Liver (tissue), 9 donors: ENCODE measurements around the gene SPARC. TPM values are rescaled to one million over a fixed set of nuclear protein-coding genes. Genes with fewer than 3 reads are reported as not detected.

Experiments
- DNase-seq: peaks from one replicate; pipeline ENCODE4 v3.0.0-alpha.2; 2017; ENCODE audit warnings: low spot score
- H3K27ac ChIP-seq, 2 donors: one replicate each; pipeline ENCODE4 v1.7.0; 2013; ENCODE audit warnings: inconsistent platforms in 2 of 2, low read length in 2 of 2, control low read depth in 1 of 2, low read depth in 1 of 2, mild to moderate bottlenecking in 1 of 2
- H3K27me3 ChIP-seq, 4 donors: one replicate each; pipeline versions ENCODE4 v1.6.1 to v1.7.0; 2013; ENCODE audit warnings: low read length in 3 of 4, inconsistent platforms in 1 of 4, mild to moderate bottlenecking in 1 of 4, moderate library complexity in 1 of 4; ENCODE audit not compliant: control insufficient read depth in 4 of 4, insufficient read depth in 4 of 4
- H3K36me3 ChIP-seq, 4 donors: one replicate each; pipeline versions ENCODE4 v1.6.1 to v1.7.0; 2013; ENCODE audit warnings: low read length in 3 of 4, mild to moderate bottlenecking in 3 of 4, low read depth in 1 of 4, moderate library complexity in 1 of 4; ENCODE audit not compliant: control insufficient read depth in 4 of 4, insufficient read depth in 3 of 4
- H3K4me1 ChIP-seq, 4 donors: one replicate each; pipeline versions ENCODE4 v1.6.1 to v1.7.0; 2013; ENCODE audit warnings: low read length in 3 of 4, mild to moderate bottlenecking in 3 of 4, moderate library complexity in 1 of 4; ENCODE audit not compliant: control insufficient read depth in 4 of 4, insufficient read depth in 4 of 4
- H3K4me3 ChIP-seq, 3 donors: one replicate each; pipeline versions ENCODE4 v1.6.1 to v1.7.0; 2013; ENCODE audit warnings: low read length in 3 of 3, control low read depth in 1 of 3, low read depth in 1 of 3, mild to moderate bottlenecking in 1 of 3
- H3K9ac ChIP-seq, 2 donors: one replicate each; pipeline ENCODE4 v1.7.0; 2013; ENCODE audit warnings: low read length in 2 of 2, mild to moderate bottlenecking in 2 of 2, moderate library complexity in 2 of 2, control low read depth in 1 of 2, low read depth in 1 of 2
- H3K9me3 ChIP-seq, 4 donors: one replicate each; pipeline versions ENCODE4 v1.6.1 to v1.7.0; 2013; ENCODE audit warnings: low read length in 3 of 4; ENCODE audit not compliant: control insufficient read depth in 4 of 4
- EGR1 ChIP-seq, 2 donors: IDR thresholded peaks; 2 replicates each; pipeline ENCODE4 v1.6.1; 2016 to 2018; ENCODE audit warnings: antibody characterized with exemption in 2 of 2, low read depth in 2 of 2
- FOXA1 ChIP-seq: IDR thresholded peaks from 2 replicates; pipeline ENCODE4 v1.6.1; 2016; ENCODE audit warnings: antibody characterized with exemption
- GABPA ChIP-seq, 2 donors: IDR thresholded peaks in 1 of 2; conservative IDR thresholded peaks in 1 of 2; 2 replicates each; pipeline ENCODE4 v1.6.1; 2016; ENCODE audit warnings: antibody characterized with exemption in 2 of 2, mild to moderate bottlenecking in 1 of 2, moderate library complexity in 1 of 2
- JUND ChIP-seq, 2 donors: IDR thresholded peaks; 2 replicates each; pipeline ENCODE4 v1.6.1; 2016; ENCODE audit warnings: antibody characterized with exemption in 2 of 2
- RAD21 ChIP-seq, 2 donors: IDR thresholded peaks; 2 replicates each; pipeline ENCODE4 v1.6.1; 2016; ENCODE audit warnings: antibody characterized with exemption in 2 of 2, mild to moderate bottlenecking in 2 of 2
- REST ChIP-seq: IDR thresholded peaks from 2 replicates; pipeline ENCODE4 v1.6.1; 2016; ENCODE audit warnings: antibody characterized with exemption, mild to moderate bottlenecking
- RXRA ChIP-seq, 2 donors: IDR thresholded peaks; 2 replicates each; pipeline ENCODE4 v1.6.1; 2017 to 2018; ENCODE audit warnings: antibody characterized with exemption in 2 of 2, mild to moderate bottlenecking in 1 of 2
- SP1 ChIP-seq: IDR thresholded peaks from 2 replicates; pipeline ENCODE4 v1.6.1; 2018; ENCODE audit warnings: antibody characterized with exemption, mild to moderate bottlenecking
- TAF1 ChIP-seq: conservative IDR thresholded peaks from 2 replicates; pipeline ENCODE4 v1.6.1; 2016; ENCODE audit warnings: antibody characterized with exemption, mild to moderate bottlenecking
- YY1 ChIP-seq: IDR thresholded peaks from 2 replicates; pipeline ENCODE4 v1.6.1; 2016; ENCODE audit warnings: antibody characterized with exemption, mild to moderate bottlenecking
- WGBS: extraction: QIAGEN DNeasy Blood & Tissue Kit; methylation state at CpG from one replicate; pipeline ENCODE4 v1.1.7; 2013; 5-methylcytosine and 5-hydroxymethylcytosine counted together
- polyA plus RNA-seq, 2 donors: library from polyadenylated mRNA; stranded (reverse) in 1 of 2; unstranded in 1 of 2; fragments of 200-250 nt in 1 of 2; fragments of >200 nt in 1 of 2; fragmentation: Nextera tagmentation in 1 of 2; extraction: Ambion mirVana in 1 of 2; gene quantifications; one replicate each; pipeline versions ENCODE4 v1.2.1 to v1.2.3, GENCODE V29; 2013 to 2015
- total RNA-seq, 2 donors: library from RNA; depleted of rRNA; stranded (reverse); fragments of >200 nt; gene quantifications; one replicate each; pipeline ENCODE4 v1.2.3, GENCODE V29; 2014
- TF ChIP-seq, protein P1 (sequence below): IDR thresholded peaks from 2 replicates; pipeline ENCODE4 v1.6.1; 2016; ENCODE audit warnings: antibody characterized with exemption
- TF ChIP-seq, protein P2 (sequence below): IDR thresholded peaks from 2 replicates; pipeline ENCODE4 v1.6.1; 2016; ENCODE audit warnings: antibody characterized with exemption
- TF ChIP-seq, protein P3 (sequence below): IDR thresholded peaks from 2 replicates; pipeline ENCODE4 v1.6.1; 2016; ENCODE audit warnings: antibody characterized with exemption
- donor health status: healthy.
- donor health status: healthy.
- donor health status: healthy.
- donor health status: healthy.
- donor health status: healthy.

SPARC gene
- total and polyA plus RNA-seq, 4 donors, result 96.6 to 269 (median 110) TPM

DNA sequence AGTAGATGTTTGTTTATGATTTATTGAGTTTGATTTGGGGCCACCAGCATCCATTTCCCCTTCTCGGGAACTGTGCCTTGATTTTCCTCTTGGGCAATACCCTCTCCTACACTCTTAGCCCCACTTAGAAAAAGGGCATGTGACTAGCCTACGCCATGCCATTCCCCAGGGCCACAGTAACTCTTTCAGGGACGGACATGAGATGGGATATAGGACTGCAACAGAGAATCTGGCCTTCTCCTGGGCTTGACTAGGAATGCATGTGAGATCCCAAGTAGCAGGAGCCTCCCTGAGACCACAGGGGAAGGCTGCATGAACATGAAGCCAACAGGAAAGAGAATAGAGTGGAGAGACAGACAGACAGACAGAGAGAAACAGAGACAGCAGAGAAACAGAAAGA lies 30.7 kb upstream of the SPARC start:
- Histone ChIP-seq H3K9me3 (no peaks in the 10 kb centered on the region), H3K9ac (no peak overlapping the region), H3K36me3 (no peaks in the 10 kb centered on the region), H3K4me3 (no peak overlapping the region), H3K27ac (no peak overlapping the region), H3K27me3 (no peaks in the 10 kb centered on the region), H3K4me1 (no peaks in the 10 kb centered on the region)
- WGBS, result 73% methylated on average over 3 of the region's 3 CpGs
- DNase-seq, result no peak
- no peak for TF ChIP-seq RXRA (IDR thresholded peaks at IDR 0.05)
- TF ChIP-seq, protein P1, sequence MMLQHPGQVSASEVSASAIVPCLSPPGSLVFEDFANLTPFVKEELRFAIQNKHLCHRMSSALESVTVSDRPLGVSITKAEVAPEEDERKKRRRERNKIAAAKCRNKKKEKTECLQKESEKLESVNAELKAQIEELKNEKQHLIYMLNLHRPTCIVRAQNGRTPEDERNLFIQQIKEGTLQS, result no peak

- no peaks in the 10 kb centered on the region for H3K27me3 ChIP-seq
- H3K4me1 ChIP-seq, result no peaks in the 10 kb centered on the region
- no peak overlapping the region for H3K4me3 ChIP-seq
- no peak for DNase-seq
- H3K9ac ChIP-seq, result no peak overlapping the region
- no peak overlapping the region for H3K27ac ChIP-seq
- no peak for TF ChIP-seq JUND (IDR thresholded peaks at IDR 0.05)
- TF ChIP-seq RXRA (IDR thresholded peaks at IDR 0.05), result no peak
- no peak for TF ChIP-seq TAF1
- no peak for TF ChIP-seq GABPA (IDR thresholded peaks at IDR 0.05 in 1 of 2, conservative IDR thresholded peaks at IDR 0.05 in 1 of 2)
- TF ChIP-seq, protein P2, sequence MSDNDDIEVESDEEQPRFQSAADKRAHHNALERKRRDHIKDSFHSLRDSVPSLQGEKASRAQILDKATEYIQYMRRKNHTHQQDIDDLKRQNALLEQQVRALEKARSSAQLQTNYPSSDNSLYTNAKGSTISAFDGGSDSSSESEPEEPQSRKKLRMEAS, result no peak
- no peak for TF ChIP-seq FOXA1
- TF ChIP-seq RAD21 (IDR thresholded peaks at IDR 0.05), result no peak
- TF ChIP-seq, protein P3, sequence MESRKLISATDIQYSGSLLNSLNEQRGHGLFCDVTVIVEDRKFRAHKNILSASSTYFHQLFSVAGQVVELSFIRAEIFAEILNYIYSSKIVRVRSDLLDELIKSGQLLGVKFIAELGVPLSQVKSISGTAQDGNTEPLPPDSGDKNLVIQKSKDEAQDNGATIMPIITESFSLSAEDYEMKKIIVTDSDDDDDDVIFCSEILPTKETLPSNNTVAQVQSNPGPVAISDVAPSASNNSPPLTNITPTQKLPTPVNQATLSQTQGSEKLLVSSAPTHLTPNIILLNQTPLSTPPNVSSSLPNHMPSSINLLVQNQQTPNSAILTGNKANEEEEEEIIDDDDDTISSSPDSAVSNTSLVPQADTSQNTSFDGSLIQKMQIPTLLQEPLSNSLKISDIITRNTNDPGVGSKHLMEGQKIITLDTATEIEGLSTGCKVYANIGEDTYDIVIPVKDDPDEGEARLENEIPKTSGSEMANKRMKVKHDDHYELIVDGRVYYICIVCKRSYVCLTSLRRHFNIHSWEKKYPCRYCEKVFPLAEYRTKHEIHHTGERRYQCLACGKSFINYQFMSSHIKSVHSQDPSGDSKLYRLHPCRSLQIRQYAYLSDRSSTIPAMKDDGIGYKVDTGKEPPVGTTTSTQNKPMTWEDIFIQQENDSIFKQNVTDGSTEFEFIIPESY, result no peak
- no peak for TF ChIP-seq EGR1 (IDR thresholded peaks at IDR 0.05; ENCODE audit: low read depth in 2 of 2)
- TF ChIP-seq, protein P1, result no peak
- no peaks in the 10 kb centered on the region for H3K36me3 ChIP-seq
- 78% methylated on average over 13 of the region's 13 CpGs for WGBS
- no peaks in the 10 kb centered on the region for H3K9me3 ChIP-seq
Observed at GRCh38 chr5:151709109-151709735, 22.5 kb upstream of the SPARC start.

- H3K27ac ChIP-seq, result no peak overlapping the region
- no peaks in the 10 kb centered on the region for H3K4me1 ChIP-seq
- H3K36me3 ChIP-seq, result no peaks in the 10 kb centered on the region
- TF ChIP-seq, protein P2, result no peak
- TF ChIP-seq SP1, result no peak
- TF ChIP-seq RAD21 (IDR thresholded peaks at IDR 0.05), result no peak
- peak in 1 of 2 donors; percentile 19 for TF ChIP-seq RXRA (IDR thresholded peaks at IDR 0.05)
- no peak for TF ChIP-seq YY1
- TF ChIP-seq REST, result no peak
- no peak for TF ChIP-seq GABPA (IDR thresholded peaks at IDR 0.05 in 1 of 2, conservative IDR thresholded peaks at IDR 0.05 in 1 of 2)
- peak in 1 of 2 donors; percentile 21 for TF ChIP-seq JUND (IDR thresholded peaks at IDR 0.05)
- no peak for TF ChIP-seq FOXA1
- no peak overlapping the region for H3K9ac ChIP-seq
- H3K4me3 ChIP-seq, result no peak overlapping the region
- DNase-seq, result no peak
- H3K9me3 ChIP-seq, result no peaks in the 10 kb centered on the region
- no peaks in the 10 kb centered on the region for H3K27me3 ChIP-seq
Observed at GRCh38 chr5:151708126-151708525, 21.4 kb upstream of the SPARC start.
